Caki2 (cell line): Measurements from ENCODE around the gene CYP24A1. TPM values are rescaled to one million over a fixed set of nuclear protein-coding genes. Genes with fewer than 3 reads are reported as not detected.

Experiments used
- DNase-seq: peaks from one replicate; pipeline ENCODE4 v3.0.0-alpha.2; 2015; ENCODE audit warnings: low read depth
- in situ Hi-C: cut with HindIII; loops from 2 replicates; pipeline ENCODE4 v1.10.0; 2016; ENCODE audit warnings: low sequenced_read_pairs, low pct_unique_long_range_greater_than_20kb, mixed read lengths
- total RNA-seq: library from RNA; depleted of rRNA; stranded (reverse); fragments of >200 nt; shearing (Covaris generic); gene quantifications from 2 replicates; pipeline ENCODE4 v1.2.3, GENCODE V29; 2014; ENCODE audit warnings: low replicate concordance; rRNA removed

Gene CYP24A1
- total RNA-seq, result 154 and 180 TPM in 2 replicates

DNA sequence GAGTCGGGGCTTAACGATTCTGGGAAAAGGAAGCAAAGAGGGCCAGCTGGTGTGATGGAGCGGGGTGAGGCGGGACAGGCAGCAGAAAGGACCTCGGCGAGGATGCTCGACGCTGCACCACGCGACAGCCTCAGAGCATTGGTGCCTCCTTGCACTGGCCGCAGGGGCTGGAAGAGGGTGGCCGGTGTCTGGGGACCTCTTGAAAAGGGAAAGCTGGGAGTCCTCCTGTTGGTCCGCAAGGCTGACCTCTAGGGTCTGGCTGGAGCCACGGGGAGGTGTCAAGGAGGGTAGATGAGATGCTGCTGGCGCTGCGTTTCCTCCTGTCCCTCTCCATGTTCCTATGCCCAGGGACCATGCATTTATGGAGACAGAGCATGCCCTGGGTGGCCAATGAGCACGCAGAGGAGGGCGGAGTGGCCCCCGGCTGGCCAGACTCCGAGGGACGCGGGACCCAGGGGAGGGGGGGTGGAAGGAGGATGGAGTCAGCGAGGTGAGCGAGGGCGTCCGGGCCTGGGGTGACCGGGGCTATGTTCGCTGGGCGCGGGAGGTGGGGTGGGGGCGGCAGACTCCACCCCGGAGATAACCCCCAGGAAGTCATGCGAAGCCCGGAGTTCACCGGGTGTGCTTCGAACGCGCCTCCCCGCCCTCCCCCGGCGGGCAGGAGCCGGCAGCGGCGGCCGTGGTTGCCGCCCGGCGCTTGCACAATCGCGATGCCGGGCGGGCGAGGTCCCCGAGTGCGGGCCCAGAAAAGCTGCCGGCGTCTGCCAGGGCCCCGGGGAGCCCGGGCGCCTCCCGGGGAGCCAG is at the start of gene CYP24A1:
CYP24A1 (minus strand) TSS at position 334 of the 804 bp plus-strand sequence. CDS start 407 bp downstream, outside the sequence.
- in situ Hi-C loops, result no loop called here
- DNase-seq, result peak; percentile 94

DNA sequence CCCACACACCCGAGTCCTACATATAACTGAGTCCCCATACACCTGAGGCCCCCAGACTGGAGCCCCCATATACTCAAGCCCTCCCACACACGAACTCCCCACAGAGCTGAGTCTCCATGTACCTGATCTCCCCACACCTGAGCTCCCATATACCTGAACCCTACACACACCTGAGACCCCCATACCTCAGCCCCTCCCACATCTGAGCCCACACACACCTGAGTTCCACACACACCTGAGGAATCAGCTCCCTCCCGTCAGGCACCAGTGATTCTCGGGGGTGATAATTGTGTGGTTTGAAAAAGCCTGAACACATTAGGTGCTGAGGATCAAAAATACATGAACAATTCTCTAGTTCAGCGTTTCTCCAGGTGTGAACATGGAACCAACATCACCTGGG is 49.5 kb upstream of the CYP24A1 start:
- DNase-seq, result no peak
- in situ Hi-C loops, result no loop called here

DNA sequence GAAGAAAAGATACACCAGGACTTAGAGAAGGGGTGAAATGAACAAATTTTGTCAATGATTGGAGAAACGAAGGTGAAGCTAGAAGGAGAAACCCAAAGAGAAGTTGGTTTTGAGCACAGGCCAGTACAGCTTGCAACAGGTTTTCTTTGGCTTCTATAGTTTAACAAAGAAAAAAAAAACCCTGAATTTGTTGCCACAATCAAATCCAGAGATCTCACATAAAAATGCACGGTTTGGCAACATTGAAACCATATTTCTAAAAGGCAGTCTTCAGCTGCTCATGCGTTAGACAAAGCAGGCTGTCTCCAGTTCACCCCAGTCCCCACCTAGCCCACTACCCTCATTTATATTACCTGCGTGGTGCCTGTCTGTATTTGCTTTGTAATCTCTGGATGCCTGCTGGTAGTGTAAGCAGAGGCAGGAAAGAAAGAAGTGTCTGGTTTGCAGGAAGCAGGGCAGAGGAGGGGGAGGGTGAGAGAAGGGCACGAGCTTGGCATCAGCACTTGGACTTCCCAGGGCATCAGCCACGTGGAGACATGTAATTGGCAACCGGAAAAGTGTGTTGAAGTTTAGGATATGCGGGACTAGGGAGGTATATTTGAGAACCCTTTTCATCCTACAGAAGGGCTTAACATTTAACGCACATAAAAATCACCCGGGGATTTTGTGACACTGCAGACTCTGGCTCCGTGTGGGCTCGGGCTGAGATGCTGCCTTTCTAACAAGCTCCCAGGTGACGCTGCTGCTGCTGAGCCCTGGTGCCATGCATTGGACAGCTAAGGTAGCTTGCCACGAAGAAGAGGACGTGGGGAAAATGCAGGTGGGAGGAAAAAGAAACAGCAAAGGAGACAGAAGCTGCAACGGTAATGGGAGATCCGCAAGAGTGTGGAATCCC is 48.5 kb upstream of the CYP24A1 start:
- in situ Hi-C loops, result no loop called here
- no peak for DNase-seq

DNA sequence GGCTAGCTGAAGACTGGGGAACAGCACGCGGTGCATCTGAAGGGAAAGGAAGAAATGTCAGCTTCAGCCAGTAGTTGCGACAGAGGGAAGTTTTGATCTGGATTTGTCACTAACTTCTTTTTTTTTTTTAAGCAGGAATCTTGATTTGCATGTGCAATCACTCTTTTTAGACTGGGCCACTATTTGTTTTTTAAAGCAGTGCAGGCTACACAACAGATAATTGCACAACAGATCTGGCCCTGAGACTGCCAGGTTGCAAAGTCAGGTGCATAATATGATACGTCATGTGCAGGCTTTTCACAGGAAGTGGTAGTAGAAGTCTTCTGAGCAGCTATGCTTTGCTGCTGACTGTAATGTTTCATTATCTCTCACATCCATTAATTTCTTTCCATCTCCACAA is 47.6 kb upstream of the CYP24A1 start:
- in situ Hi-C loops, result no loop called here
- DNase-seq, result no peak

DNA sequence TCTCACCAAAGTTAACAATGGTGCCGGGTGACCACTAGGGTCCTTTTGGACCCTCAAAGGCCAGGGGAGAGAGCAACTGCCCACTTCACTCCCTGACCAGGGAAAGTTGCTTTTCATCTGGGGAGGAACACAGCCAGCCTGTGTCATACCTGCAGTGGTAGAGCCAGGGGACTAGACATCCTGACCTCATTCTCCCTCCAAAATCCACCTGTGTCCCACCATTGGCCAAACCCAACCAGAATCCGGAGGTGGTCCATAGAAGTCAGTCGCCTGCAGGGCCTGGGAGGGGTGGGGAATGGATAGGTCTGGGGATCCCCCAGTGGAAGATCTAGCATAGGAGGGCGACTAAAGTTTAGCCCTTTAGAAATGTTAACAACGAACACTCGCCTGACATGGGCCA is 46.9 kb upstream of the CYP24A1 start:
- no peak for DNase-seq
- in situ Hi-C loops, result no loop called here

DNA sequence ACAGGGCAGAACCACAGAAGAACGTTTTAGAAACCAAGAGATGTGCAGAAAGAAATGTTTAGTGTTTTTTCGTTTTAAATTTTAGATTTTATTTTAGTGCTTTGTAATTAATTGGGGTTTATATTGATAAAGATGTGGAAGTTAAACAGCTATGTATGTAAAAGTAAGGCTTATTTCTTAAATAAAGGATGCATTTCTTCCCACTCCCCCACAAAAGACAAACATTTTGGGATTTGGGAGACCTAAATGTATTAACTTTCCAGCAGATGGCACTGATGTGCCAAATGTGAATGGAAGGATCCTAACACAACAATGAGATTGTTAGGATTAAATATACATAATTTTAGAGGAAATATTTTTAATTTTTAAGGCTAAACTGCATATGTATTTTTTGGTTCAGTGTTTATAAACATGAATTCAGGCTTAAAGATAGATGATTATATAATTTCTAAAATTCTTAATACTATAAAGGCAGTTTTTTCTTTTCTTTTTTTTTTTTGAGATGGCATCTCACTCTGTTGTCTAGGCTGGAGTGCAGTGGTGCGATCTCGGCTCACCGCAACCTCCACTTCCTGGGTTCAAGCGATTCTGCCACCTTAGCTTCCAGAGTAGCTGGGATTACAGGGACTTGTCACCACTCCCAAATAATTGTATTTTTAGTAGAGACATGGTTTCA is 46.1 kb upstream of the CYP24A1 start:
- no peak for DNase-seq
- in situ Hi-C loops, result no loop called here

DNA sequence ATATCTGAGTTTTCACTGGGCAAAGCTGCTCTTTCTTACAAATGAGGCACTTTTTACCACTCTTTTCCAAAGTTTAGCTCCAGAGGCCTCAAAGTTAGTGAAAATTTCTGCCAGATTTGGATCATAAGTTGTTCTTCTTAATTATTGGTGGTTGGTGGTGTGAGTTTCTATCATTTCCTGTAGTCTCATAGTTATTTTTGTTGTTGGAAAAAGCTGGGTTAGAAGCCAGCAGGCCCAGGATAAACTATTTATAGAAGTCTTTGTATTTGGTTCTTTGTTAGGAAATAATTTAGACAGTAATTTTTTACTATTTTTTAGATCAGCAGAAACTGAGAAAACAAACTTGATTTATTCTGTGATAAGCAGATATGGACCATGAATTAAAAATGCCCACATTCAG is 44.7 kb upstream of the CYP24A1 start:
- in situ Hi-C loops, result no loop called here

DNA sequence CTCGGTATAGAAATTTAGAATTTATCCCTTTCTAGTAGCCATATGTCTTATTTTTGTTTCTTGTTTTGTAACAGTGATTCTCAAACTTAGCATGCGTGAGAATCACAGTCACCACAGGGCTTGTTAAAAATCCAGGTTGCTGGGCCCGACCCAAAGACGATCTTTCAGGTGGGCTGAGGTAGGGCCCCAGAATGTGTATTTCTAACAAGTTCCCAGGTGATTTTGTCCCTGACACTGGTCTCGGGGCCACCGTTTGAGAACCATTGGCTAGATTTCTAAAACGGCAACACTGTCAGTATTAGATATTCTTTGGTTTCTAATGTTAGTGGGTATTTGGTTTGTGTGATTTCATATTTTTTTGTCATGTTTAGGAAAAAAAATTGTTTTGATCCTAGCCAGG is 44.0 kb upstream of the CYP24A1 start:
- in situ Hi-C loops, result no loop called here
- no peak for DNase-seq

More for the DNA sequence above, 44.7 kb upstream of the CYP24A1 start:
- no peak for DNase-seq

DNA sequence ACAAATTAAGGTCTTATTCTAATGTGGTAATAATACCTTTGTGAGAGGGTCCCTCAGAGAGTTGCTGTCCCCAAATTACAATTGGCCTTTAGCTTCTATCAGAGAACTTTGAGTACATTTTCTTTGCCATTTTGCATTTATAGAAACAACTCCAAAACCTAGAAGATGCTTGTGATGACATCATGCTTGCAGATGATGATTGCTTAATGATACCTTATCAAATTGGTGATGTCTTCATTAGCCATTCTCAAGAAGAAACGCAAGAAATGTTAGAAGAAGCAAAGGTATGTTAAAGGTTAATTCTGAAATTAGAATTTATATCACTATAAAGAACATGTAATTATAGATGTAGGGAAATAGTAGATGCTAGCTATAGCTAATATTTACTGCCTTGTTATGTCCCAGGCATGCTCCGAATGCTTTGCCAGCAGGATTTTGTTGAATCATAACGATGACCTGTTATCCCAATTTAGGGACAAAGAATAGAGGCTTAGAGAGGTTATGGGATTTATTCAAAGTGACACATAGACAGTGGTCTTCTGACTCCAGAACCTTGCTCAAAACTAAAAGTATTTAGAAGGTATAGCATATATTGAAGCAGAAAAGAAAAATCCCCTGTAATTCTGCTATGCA is 41.5 kb upstream of the CYP24A1 start:
- in situ Hi-C loops, result no loop called here

DNA sequence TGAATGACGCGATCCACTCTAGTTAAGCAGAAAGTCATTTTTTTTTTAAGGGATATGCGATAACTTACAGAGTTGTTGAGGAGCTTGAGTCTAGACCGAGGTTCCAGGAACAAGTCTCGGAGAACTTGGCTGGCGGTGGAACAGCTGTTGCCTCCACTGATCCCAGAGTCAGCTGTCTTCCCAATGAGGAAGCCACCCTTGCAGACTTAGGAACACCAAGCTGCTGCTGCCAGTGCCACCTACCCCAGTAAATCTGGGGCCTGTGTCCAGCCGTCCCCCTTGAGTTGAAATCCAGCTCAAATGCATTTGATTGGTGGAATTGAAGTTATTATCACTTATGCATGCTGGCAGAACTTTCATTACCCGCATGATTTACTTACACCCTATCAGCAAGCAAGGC is 40.8 kb upstream of the CYP24A1 start:
- no peak for DNase-seq
- in situ Hi-C loops, result no loop called here

More for the DNA sequence above, 41.5 kb upstream of the CYP24A1 start:
- no peak for DNase-seq

DNA sequence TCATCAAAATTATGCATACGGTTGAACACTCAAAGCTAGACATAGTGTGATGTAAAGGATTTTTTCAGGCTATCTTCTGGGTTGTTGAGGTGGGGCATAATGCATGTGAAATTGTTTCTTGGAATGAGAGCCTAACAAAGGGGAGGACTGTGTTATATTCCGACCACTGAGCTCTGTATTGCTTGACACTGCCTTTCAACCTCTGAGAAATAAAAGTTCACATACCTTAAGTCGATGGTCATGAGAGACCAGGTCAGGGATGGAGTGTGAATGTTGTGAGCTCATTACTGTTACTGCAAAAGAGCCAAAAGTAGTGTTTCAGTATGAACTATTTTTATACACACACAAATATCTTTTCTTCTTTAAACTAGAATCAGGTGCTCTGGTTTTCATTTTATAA is 39.1 kb upstream of the CYP24A1 start:
- no peak for DNase-seq
- in situ Hi-C loops, result no loop called here

DNA sequence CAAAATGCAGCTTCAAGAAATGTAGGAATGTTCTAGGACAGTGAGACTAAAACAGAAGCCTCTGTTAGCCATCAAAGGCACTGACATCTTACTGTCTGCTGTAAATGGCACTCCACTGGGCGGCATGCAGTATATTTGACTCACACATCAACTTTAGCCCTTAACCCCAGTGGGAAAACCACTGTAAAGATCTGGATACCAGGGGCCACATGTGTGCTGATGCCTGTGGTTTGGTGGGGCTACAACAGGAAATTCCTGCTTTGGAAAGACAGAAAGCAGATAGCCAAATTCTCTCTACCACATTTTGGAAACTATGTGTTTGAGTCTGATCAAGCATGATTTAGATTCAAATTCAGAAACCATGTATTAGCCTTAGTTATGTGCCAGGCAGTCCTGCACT is 38.4 kb upstream of the CYP24A1 start:
- DNase-seq, result no peak
- in situ Hi-C loops, result no loop called here

DNA sequence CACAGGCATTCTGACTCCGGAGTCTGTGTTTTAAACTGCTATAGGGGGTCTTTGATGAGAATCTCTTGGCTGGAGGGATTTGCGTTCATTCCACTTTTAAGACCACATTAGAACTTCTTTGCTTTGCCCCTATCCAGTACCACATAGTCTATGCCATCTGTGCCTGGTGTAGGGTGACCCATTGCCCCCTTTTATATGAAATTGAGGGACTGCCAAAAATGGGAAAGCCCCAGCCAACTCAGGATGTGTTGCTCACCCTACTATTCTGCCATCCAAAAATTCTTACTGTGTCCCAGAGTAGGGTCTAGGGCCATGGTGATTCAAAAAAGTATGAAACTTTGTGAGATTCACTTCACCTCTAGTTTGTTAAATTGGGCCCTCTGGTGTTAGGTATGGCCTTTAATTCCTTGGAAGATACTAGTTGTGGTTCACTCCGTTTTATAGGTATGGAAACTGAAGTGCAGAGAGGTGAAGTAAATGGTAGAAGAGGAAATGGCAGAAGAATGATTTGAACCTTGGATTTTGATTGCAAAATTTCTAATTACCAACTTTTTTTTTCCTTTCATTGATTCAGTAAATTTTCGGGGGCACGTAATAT is 35.5 kb upstream of the CYP24A1 start:
- in situ Hi-C loops, result no loop called here
- no peak for DNase-seq

DNA sequence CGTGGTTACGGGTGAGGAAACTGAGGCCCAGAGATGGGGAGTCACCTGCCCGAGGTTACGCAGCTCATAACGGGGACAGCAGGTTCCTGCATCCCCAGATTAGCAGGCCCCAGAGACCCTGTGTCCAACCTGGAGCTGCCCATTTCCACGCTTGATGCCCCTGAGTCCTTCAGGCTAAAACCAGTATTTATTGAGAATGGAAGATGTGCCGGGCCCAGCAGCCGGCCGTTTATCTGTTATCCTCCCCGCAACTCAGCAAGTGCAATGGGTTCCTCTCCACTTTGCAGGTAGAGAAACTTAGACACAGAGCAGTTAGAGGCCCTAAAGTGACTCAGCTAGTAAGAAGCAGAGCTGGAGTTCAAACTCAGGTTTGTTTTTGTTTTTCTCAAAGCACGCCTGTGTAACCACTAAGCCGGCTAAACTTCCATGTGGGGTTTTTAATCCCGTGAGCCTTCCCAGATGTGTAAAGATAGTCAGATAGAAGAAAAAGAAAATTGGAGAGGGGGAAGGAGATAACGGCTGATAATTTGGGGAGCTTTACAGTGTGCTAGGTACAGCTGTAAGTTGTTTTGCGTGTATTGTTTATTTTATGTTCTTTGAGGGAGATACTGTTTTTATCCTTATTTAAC is 34.9 kb upstream of the CYP24A1 start:
- in situ Hi-C loops, result no loop called here
- DNase-seq, result peak; percentile 56

DNA sequence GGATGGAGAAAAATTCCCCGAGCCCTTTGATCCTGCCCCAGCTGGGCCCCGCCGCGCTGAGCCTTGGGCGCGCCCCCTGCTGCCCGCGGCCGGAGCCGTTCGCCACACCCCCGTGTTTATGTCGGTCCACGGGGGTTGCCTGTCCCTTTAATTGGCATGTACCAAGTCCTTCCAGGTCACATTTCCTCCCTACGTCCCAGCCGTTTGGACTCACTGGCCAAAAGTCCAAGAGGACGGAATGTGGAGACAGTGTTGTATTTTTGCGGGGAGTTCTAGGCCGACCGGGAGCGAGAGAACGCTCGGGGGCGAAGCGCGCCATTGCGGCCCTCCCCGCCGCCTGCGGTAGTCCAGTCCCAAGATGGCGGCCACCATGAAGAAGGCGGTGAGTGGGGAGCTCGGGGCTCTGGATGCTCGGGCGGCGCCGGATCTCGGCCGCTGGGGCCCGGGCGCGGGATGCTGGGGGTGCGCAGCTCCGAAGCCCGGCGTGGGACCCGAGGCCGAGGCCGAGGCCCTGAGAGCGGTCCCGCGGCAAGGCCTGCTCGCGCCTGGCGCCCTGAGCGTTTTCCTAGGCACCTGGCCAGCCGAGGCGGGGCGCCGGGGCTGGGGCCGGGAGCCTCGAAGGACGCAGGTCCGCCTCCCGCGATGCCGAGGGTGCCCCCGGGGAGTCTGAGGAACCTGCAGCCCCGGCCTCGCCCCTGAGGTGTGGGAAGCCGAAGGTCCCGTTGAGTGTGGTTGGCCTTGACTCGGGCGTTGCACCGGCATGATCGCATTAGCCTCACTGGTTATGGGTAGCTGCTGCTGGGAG is 34.2 kb upstream of the CYP24A1 start, which contains the start of gene PFDN4:
PFDN4 (plus strand) TSS at position 345 of the 805 bp plus-strand sequence; CDS start at position 359, 14 bp downstream.
- peak; percentile 91 for DNase-seq
- in situ Hi-C loops, result no loop called here

DNA sequence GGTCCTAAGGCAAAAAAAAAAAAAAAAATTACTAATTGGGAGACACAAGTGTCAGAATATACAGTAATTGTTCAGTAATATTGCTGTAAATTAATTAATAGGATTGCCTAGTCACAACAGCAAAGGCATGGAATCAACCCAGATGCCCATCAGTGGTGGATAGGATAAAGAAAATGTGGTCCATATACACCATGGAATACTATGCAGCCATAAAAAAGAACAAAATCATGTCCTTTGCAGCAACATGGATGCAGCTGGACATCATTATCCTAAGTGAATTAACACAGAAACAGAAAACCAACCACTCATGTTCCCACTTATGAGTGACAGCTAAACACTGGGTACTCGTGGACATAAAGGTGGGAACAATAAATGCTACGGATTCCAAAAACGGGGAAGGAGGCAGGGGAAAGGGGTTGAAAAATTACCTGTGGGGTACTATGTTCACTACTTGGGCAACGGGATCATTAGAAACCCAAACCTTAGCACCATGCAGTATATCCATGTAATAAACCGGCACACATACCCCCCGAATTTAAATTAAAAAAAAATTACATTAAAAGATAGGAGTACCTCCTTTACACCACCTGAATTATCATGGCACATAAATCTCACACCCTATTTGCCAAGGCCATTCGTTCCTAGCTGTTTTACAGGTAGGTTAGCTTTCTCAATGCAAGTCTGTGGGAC is 33.4 kb upstream of the CYP24A1 start:
- DNase-seq, result no peak
- in situ Hi-C loops, result no loop called here
